Amniotic stem cell (primary cell): ENCODE data around the gene GIPC1.
"Not testable (repeated sequence)": the region's sequence is repeated elsewhere in the genome, so short reads cannot be mapped to it uniquely, and the experiment has no call there.

Experiments used
- DNase-seq: peaks from one replicate; lab custom pipeline; 2025; lab: John Stamatoyannopoulos, UW

The GIPC1 gene

GRCh38 chr19:14470031-14470876 lies 25.7 kb downstream of the GIPC1 start:
- no peak for DNase-seq

- no peak for DNase-seq
Observed at GRCh38 chr19:14467816-14468215, 28.1 kb downstream of the GIPC1 start.

- no peak for DNase-seq
Observed at GRCh38 chr19:14467391-14467790, 28.5 kb downstream of the GIPC1 start.

GRCh38 chr19:14463747-14464146 lies 32.2 kb downstream of the GIPC1 start:
- no peak for DNase-seq

GRCh38 chr19:14462401-14462800 lies 33.5 kb downstream of the GIPC1 start:
- DNase-seq: not testable (repeated sequence)

GRCh38 chr19:14460935-14461334 lies 35.0 kb downstream of the GIPC1 start:
- no peak for DNase-seq

- DNase-seq: no peak
Observed at GRCh38 chr19:14459703-14460102, 36.2 kb downstream of the GIPC1 start.

GRCh38 chr19:14452303-14452702 lies 43.6 kb downstream of the GIPC1 start:
- DNase-seq: not testable (repeated sequence)

- DNase-seq: no peak
Observed at GRCh38 chr19:14450876-14451275, 45.1 kb downstream of the GIPC1 start.

- no peak for DNase-seq
Observed at GRCh38 chr19:14450168-14450874, 45.6 kb downstream of the GIPC1 start.

- DNase-seq: no peak
Observed at GRCh38 chr19:14449321-14449720, 46.6 kb downstream of the GIPC1 start.

GRCh38 chr19:14446336-14447036 lies 49.4 kb downstream of the GIPC1 start:
- no peak for DNase-seq

GRCh38 chr19:14443632-14444216 lies 52.2 kb downstream of the GIPC1 start:
- no peak for DNase-seq

GRCh38 chr19:14442891-14443631 lies 52.9 kb downstream of the GIPC1 start:
- no peak for DNase-seq

- no peak for DNase-seq
Observed at GRCh38 chr19:14441041-14441938, 54.6 kb downstream of the GIPC1 start.

GRCh38 chr19:14440049-14440448 lies 55.9 kb downstream of the GIPC1 start:
- no peak for DNase-seq

- no peak for DNase-seq
Observed at GRCh38 chr19:14439014-14439413, 56.9 kb downstream of the GIPC1 start.

- DNase-seq: no peak
Observed at GRCh38 chr19:14437578-14438140, 58.3 kb downstream of the GIPC1 start.

- no peak for DNase-seq
Observed at GRCh38 chr19:14435320-14436050, 60.4 kb downstream of the GIPC1 start.
